CD4-positive, alpha-beta T cell treated with Interleukin-4 for 1 hour (primary cell): Measurements from ENCODE around the gene CEP112.

Source experiments
- DNase-seq, 2 donors: peaks; one replicate each; pipeline ENCODE4 v3.0.0-alpha.2; 2020 to 2022

The CEP112 gene

GRCh38 chr17:65586899-65587298 is 605.0 kb downstream of the CEP112 start:
- no peak for DNase-seq
